ES-I3 (cell line): ENCODE data around the gene LUZP4.

Source experiments
- H3K36me3 ChIP-seq: 2 replicates; pipeline ENCODE4 v1.6.1; 2013; ENCODE audit warnings: mild to moderate bottlenecking, low read length, control low read depth, moderate library complexity; ENCODE audit not compliant: insufficient read depth
- H3K4me1 ChIP-seq: 2 replicates; pipeline ENCODE4 v1.6.1; 2013; ENCODE audit warnings: mild to moderate bottlenecking, control low read depth, low read length; ENCODE audit not compliant: insufficient read depth
- H3K9ac ChIP-seq: 2 replicates; pipeline ENCODE4 v1.6.1; 2013; ENCODE audit warnings: low read depth, mild to moderate bottlenecking, low read length, moderate library complexity
- H3K9me3 ChIP-seq: 2 replicates; pipeline ENCODE4 v1.6.1; 2013; ENCODE audit warnings: mild to moderate bottlenecking, low read length, moderate library complexity; ENCODE audit not compliant: control insufficient read depth, insufficient read depth

LUZP4 gene

DNA sequence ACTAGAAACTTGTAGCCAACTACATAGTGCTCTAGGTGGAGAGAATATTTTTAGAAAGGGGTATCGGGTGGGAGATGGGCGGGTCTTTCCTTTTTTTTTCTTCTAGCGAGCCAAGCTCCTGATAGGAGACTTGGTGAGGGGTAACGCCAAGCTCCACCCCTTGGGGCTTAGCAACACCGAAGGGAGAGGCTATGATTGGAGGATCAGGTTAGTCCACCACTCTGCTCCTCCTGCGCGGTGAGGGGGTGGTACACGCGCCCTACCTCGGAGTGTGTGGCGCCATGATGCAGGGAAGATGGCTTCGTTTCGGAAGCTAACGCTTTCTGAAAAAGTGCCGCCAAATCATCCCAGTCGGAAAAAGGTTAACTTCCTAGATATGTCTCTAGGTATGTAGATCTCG lies at the start of gene LUZP4:
Gene LUZP4 (plus strand): TSS at position 251 of the 400 bp plus-strand sequence. CDS start 45 bp downstream, at position 296.
- Histone ChIP-seq H3K9ac (no peak within 1 kb of the TSS), H3K4me1 (0 out of 2 replicates have a peak, but pooled peaks cover 5% of the 10 kb centered on the region), H3K9me3 (no peaks in the 10 kb centered on the region)

GRCh38 chrX:115251458-115252233 lies 37.9 kb upstream of the LUZP4 start:
- Histone ChIP-seq H3K9ac (no peak overlapping the region), H3K9me3 (no peaks in the 10 kb centered on the region), H3K36me3 (no peaks in the 10 kb centered on the region), H3K4me1 (no peaks in the 10 kb centered on the region)

More for the DNA sequence above, at the start of gene LUZP4:
- H3K36me3 ChIP-seq: no peaks in the 10 kb centered on the region

DNA sequence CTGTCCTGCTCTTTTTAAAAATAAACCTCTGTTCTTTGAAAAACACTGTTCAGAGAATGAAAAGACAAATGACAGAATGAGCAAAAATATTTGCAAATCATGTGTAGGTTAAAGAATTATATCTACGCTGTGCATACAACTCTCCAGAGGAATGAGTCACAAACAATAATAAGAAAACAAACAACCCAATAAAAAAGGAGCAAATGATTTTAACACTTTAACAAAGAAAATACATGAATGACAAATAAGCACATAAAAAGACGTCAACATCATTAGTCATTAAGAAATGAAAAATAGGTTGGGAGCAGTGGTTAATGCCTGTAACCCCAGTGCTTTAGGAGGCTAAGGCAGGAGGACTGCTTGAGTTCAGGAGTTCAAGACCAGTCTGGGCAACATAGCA lies 34.5 kb upstream of the LUZP4 start:
- H3K9ac ChIP-seq: no peak overlapping the region
- no peaks in the 10 kb centered on the region for H3K36me3 ChIP-seq
- no peaks in the 10 kb centered on the region for H3K9me3 ChIP-seq
- H3K4me1 ChIP-seq: no peaks in the 10 kb centered on the region

GRCh38 chrX:115257711-115258110 lies 31.8 kb upstream of the LUZP4 start:
- no peaks in the 10 kb centered on the region for H3K36me3 ChIP-seq
- H3K4me1 ChIP-seq: no peaks in the 10 kb centered on the region
- H3K9me3 ChIP-seq: no peaks in the 10 kb centered on the region
- no peak overlapping the region for H3K9ac ChIP-seq

- no peak overlapping the region for H3K9ac ChIP-seq
Measured at GRCh38 chrX:115259238-115259875, 30.2 kb upstream of the LUZP4 start.

GRCh38 chrX:115260330-115260729 lies 29.2 kb upstream of the LUZP4 start:
- H3K9ac ChIP-seq: no peak overlapping the region
- no peaks in the 10 kb centered on the region for H3K9me3 ChIP-seq
- no peaks in the 10 kb centered on the region for H3K36me3 ChIP-seq
- no peaks in the 10 kb centered on the region for H3K4me1 ChIP-seq

More at GRCh38 chrX:115259238-115259875, 30.2 kb upstream of the LUZP4 start:
- Histone ChIP-seq H3K36me3 (no peaks in the 10 kb centered on the region), H3K9me3 (no peaks in the 10 kb centered on the region), H3K4me1 (no peaks in the 10 kb centered on the region)

DNA sequence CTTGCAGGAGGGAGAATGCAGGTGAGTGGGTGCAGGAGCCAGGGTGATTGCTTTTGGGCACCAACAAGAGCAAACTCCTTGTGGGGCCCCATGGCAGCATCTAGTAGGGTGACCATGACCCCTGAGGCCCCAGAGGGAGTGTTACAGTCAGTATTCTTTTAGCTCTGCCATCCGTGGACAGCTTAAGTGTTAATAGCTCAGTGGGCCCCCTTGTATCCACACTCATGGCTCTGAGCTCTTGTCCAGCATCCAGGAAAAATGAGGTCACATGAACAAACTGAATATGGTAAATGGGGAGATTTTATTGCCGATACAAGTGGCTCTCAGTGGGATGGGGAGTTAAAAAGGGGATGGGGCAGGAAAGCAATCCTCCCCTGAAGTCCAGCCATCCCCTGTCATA lies 28.4 kb upstream of the LUZP4 start:
- Histone ChIP-seq H3K4me1 (no peaks in the 10 kb centered on the region), H3K9ac (no peak overlapping the region), H3K9me3 (no peaks in the 10 kb centered on the region), H3K36me3 (no peaks in the 10 kb centered on the region)

DNA sequence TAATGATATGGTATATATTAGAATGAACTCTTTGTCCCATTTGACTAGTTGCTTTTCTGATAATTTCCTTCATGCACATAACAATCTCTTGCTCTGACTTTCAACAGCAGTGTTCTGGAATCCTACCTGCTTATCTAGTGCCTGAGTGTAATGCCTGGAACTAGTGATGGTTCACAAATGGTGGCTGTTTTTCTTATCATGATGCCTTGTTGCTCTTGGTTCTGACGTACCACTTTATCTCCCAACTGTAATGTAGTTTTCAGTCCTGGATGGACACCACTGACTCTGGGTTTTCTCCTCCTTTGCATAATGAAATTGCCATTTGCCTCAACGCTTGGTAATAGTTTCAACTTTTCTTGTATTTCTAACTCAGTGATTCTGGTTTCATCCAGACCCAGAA lies 25.5 kb upstream of the LUZP4 start:
- no peak overlapping the region for H3K9ac ChIP-seq
- H3K4me1 ChIP-seq: no peaks in the 10 kb centered on the region
- no peaks in the 10 kb centered on the region for H3K36me3 ChIP-seq
- no peaks in the 10 kb centered on the region for H3K9me3 ChIP-seq

- Histone ChIP-seq H3K9me3 (no peaks in the 10 kb centered on the region), H3K4me1 (no peaks in the 10 kb centered on the region), H3K9ac (no peak overlapping the region), H3K36me3 (no peaks in the 10 kb centered on the region)
Measured at GRCh38 chrX:115266300-115266699, 23.2 kb upstream of the LUZP4 start.

DNA sequence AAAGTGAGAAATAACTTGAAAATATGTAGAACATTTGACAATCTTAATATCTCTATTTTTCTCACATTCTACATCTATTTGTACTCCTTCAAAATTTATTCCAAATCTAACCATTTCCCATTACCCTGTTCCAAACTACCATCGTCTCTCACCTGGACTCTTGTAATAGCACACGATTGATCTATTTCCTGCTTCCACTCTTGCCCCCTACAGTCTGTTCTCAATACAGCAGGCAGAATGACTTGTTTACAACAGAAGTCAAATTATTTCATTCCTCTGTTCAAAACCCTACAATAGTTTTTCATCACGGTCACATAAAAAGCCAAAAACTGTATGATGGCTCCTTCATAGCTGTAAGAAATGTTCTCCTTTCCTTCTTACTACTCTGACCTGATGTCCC lies 21.1 kb upstream of the LUZP4 start:
- no peaks in the 10 kb centered on the region for H3K9me3 ChIP-seq
- H3K36me3 ChIP-seq: no peaks in the 10 kb centered on the region
- H3K9ac ChIP-seq: no peak overlapping the region
- no peaks in the 10 kb centered on the region for H3K4me1 ChIP-seq

- no peak overlapping the region for H3K9ac ChIP-seq
- no peaks in the 10 kb centered on the region for H3K9me3 ChIP-seq
- no peaks in the 10 kb centered on the region for H3K4me1 ChIP-seq
- H3K36me3 ChIP-seq: no peaks in the 10 kb centered on the region
Measured at GRCh38 chrX:115269051-115269683, 20.3 kb upstream of the LUZP4 start.

DNA sequence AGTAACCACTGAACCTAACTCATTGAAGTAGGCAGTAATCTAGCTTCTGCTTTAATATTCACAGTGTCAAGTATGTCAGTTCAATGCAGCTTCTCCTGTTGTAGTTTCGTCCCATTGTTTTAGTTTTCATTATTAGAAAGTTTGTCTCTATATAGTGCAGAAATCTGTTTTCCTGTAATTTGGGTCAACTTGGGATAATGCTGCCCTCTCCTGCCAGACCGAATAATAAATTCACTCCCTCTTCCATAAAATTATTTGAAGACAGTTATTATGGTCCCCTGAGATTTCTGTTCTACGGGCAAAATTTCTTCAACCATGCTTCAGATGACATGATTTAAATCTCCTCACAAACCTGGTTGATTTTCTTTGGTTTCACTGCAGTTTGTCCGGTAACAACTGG lies 4.6 kb upstream of the LUZP4 start:
- H3K9me3 ChIP-seq: no peaks in the 10 kb centered on the region
- H3K4me1 ChIP-seq: 0 out of 2 replicates have a peak, but pooled peaks cover 5% of the 10 kb centered on the region
- H3K36me3 ChIP-seq: no peaks in the 10 kb centered on the region
- no peak overlapping the region for H3K9ac ChIP-seq

DNA sequence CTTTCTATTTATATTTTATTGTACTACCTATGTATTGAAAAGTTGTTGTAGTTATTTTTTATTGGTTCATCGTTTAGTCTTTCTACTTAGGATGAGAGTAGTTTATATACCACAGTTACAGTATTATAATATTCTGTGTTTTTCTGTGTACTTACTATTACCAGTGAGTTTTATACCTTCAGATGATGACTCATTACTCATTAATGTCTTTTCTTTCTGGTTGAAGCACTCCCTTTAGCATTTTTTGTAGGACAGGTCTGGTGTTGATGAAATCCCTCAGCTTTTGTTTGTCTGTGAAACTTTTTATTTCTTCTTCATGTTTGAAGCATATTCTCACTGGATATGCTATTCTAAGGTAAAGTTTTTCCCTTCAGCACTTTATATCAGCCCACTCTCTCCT lies 7.7 kb downstream of the LUZP4 start:
- Histone ChIP-seq H3K9me3 (no peaks in the 10 kb centered on the region), H3K36me3 (no peaks in the 10 kb centered on the region), H3K4me1 (no peaks in the 10 kb centered on the region), H3K9ac (no peak overlapping the region)

DNA sequence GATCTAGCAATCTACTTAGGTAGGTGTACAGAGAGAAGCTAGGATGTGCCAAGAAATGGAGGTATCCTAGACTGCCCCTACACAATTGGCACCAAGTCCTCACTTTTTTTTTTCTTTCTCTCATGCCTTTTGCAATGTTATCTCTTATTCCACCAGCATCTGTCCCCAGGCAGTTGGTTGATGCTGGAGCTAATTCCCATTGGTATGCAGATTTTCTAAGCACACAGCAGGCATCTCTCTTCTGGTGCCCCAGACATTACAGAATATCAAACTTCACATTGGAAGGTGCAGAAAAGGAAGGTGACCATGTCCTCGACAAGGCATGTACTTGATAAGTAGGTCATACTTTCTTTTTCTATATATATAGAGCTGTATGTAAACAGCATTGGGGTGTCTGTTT lies 21.6 kb downstream of the LUZP4 start:
- H3K9me3 ChIP-seq: peaks cover under 1% of the 10 kb centered on the region; the same call in 1 of the 2 replicates
- peaks cover 9% of the 10 kb centered on the region for H3K4me1 ChIP-seq
- peak overlapping the region; percentile 41; the same call in 1 of the 2 replicates for H3K9ac ChIP-seq
- no peaks in the 10 kb centered on the region for H3K36me3 ChIP-seq

DNA sequence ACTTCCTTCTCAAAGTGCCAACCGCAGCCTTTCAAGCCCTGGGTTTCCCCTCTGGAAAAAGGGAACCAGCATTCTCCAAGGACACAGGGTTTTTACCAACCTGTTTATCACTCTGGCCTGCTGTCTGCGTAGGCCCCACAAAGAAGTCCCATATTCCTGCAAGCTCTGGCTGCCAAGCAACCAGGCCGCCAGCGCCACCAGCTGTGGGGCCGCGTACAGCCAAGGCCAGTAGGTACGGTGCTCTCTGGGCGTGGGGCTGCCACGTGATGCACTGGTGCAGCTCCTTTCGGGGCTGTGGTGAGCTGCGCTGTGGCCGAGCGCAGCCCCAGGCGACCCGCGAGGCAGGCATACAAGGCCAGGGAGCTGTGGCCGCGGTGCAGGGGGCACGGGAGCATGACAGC lies 22.1 kb downstream of the LUZP4 start:
- Histone ChIP-seq H3K9me3 (peaks cover 3% of the 10 kb centered on the region), H3K4me1 (peaks cover 9% of the 10 kb centered on the region), H3K36me3 (no peaks in the 10 kb centered on the region), H3K9ac (peak overlapping the region; percentile 41)
